Measurements from ENCODE around the gene ABCD3. TPM values are rescaled to one million over a fixed set of nuclear protein-coding genes. Genes with fewer than 3 reads are reported as not detected.
A peak's percentile ranks its signal among the peaks of the same experiment; 100 is the strongest.

Gene ABCD3
- total and polyA plus RNA-seq, 2 of the 13 experiments (the other 11 are each of a cell fraction or from before 2014, with no cell fraction given) = 27.5 to 166 TPM

DNA sequence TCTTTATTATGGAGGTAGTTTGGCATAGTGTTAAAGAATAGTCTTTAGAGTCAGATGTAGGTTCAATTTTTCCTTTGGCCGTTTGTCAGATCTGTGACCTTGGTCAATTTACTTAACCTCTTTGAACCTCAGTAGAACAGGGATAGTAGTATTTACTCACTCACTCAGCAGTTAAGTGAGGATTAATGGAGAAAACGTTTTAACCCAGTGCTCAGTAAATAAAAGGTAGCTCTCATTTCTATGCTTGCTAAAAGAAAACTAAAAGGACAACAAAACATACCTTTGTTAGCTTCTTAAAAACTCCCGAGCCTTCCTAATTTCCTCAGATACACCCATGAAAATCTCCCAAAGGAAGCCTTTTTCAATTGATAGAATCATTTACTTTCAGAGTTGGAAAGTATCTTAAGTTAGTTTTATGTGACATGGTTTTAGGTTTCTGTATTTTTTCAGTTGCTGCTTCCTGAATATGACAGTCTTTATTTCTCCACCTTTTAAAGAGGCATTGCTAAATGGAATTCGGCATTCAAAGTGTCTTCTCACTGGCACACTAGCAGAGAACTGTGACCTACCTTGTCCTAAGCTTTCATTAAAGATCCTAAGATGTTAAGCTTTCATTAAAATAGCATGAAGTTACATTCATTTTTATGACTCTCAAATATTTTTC is 7.8 kb downstream of the ABCD3 start (continued):
- TF ChIP-seq TRIM24 (CRISPR knock-in tag; IDR thresholded peaks at IDR 0.05) (no peak), PHB2 (IDR thresholded peaks at IDR 0.05; ENCODE audit: partially characterized antibody) (no peak), ZNF782 (CRISPR knock-in tag; IDR thresholded peaks at IDR 0.05; ENCODE audit: borderline replicate concordance) (no peak), PHF8 (CRISPR knock-in tag; IDR thresholded peaks at IDR 0.05) (no peak)
- TF ChIP-seq, protein P1, sequence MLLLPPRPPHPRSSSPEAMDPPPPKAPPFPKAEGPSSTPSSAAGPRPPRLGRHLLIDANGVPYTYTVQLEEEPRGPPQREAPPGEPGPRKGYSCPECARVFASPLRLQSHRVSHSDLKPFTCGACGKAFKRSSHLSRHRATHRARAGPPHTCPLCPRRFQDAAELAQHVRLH (CRISPR knock-in tag; IDR thresholded peaks at IDR 0.05; ENCODE audit: borderline replicate concordance, low read depth) = no peak
- TF ChIP-seq, protein P2, sequence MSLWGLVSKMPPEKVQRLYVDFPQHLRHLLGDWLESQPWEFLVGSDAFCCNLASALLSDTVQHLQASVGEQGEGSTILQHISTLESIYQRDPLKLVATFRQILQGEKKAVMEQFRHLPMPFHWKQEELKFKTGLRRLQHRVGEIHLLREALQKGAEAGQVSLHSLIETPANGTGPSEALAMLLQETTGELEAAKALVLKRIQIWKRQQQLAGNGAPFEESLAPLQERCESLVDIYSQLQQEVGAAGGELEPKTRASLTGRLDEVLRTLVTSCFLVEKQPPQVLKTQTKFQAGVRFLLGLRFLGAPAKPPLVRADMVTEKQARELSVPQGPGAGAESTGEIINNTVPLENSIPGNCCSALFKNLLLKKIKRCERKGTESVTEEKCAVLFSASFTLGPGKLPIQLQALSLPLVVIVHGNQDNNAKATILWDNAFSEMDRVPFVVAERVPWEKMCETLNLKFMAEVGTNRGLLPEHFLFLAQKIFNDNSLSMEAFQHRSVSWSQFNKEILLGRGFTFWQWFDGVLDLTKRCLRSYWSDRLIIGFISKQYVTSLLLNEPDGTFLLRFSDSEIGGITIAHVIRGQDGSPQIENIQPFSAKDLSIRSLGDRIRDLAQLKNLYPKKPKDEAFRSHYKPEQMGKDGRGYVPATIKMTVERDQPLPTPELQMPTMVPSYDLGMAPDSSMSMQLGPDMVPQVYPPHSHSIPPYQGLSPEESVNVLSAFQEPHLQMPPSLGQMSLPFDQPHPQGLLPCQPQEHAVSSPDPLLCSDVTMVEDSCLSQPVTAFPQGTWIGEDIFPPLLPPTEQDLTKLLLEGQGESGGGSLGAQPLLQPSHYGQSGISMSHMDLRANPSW (CRISPR knock-in tag; IDR thresholded peaks at IDR 0.05; ENCODE audit: borderline replicate concordance) = peak; percentile 52; the same call in 1 of the 2 replicates
- TF ChIP-seq, protein P3, sequence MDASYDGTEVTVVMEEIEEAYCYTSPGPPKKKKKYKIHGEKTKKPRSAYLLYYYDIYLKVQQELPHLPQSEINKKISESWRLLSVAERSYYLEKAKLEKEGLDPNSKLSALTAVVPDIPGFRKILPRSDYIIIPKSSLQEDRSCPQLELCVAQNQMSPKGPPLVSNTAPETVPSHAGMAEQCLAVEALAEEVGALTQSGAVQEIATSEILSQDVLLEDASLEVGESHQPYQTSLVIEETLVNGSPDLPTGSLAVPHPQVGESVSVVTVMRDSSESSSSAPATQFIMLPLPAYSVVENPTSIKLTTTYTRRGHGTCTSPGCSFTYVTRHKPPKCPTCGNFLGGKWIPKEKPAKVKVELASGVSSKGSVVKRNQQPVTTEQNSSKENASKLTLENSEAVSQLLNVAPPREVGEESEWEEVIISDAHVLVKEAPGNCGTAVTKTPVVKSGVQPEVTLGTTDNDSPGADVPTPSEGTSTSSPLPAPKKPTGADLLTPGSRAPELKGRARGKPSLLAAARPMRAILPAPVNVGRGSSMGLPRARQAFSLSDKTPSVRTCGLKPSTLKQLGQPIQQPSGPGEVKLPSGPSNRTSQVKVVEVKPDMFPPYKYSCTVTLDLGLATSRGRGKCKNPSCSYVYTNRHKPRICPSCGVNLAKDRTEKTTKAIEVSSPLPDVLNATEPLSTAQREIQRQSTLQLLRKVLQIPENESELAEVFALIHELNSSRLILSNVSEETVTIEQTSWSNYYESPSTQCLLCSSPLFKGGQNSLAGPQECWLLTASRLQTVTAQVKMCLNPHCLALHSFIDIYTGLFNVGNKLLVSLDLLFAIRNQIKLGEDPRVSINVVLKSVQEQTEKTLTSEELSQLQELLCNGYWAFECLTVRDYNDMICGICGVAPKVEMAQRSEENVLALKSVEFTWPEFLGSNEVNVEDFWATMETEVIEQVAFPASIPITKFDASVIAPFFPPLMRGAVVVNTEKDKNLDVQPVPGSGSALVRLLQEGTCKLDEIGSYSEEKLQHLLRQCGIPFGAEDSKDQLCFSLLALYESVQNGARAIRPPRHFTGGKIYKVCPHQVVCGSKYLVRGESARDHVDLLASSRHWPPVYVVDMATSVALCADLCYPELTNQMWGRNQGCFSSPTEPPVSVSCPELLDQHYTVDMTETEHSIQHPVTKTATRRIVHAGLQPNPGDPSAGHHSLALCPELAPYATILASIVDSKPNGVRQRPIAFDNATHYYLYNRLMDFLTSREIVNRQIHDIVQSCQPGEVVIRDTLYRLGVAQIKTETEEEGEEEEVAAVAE (CRISPR knock-in tag; IDR thresholded peaks at IDR 0.05; ENCODE audit: borderline replicate concordance) = 0 out of 2 replicates have a peak, but pooled peaks have one; percentile 41

All from HepG2 (cell line).